GM12864 (cell line): ENCODE data around the gene PCSK6.

Experiments used
- DNase-seq: peaks from one replicate; pipeline ENCODE4 v3.0.0-alpha.2; 2011; ENCODE audit warnings: low read depth
- H3K4me3 ChIP-seq: 2 replicates; pipeline ENCODE4 v1.5.1; 2011; ENCODE audit warnings: mild to moderate bottlenecking, low read depth, low read length, control low read depth
- TF ChIP-seq, protein P1 (sequence below): IDR thresholded peaks from 2 replicates; pipeline ENCODE4 v1.5.1; 2011; ENCODE audit warnings: low read depth, mild to moderate bottlenecking, moderate library complexity, low read length, control low read depth, inconsistent platforms; ENCODE audit errors: missing control alignments

The PCSK6 gene

GRCh38 chr15:101307897-101308603 is 181.5 kb downstream of the PCSK6 start:
- no peak for DNase-seq
- H3K4me3 ChIP-seq: no peak overlapping the region
- TF ChIP-seq, protein P1, sequence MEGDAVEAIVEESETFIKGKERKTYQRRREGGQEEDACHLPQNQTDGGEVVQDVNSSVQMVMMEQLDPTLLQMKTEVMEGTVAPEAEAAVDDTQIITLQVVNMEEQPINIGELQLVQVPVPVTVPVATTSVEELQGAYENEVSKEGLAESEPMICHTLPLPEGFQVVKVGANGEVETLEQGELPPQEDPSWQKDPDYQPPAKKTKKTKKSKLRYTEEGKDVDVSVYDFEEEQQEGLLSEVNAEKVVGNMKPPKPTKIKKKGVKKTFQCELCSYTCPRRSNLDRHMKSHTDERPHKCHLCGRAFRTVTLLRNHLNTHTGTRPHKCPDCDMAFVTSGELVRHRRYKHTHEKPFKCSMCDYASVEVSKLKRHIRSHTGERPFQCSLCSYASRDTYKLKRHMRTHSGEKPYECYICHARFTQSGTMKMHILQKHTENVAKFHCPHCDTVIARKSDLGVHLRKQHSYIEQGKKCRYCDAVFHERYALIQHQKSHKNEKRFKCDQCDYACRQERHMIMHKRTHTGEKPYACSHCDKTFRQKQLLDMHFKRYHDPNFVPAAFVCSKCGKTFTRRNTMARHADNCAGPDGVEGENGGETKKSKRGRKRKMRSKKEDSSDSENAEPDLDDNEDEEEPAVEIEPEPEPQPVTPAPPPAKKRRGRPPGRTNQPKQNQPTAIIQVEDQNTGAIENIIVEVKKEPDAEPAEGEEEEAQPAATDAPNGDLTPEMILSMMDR: no peak

DNA sequence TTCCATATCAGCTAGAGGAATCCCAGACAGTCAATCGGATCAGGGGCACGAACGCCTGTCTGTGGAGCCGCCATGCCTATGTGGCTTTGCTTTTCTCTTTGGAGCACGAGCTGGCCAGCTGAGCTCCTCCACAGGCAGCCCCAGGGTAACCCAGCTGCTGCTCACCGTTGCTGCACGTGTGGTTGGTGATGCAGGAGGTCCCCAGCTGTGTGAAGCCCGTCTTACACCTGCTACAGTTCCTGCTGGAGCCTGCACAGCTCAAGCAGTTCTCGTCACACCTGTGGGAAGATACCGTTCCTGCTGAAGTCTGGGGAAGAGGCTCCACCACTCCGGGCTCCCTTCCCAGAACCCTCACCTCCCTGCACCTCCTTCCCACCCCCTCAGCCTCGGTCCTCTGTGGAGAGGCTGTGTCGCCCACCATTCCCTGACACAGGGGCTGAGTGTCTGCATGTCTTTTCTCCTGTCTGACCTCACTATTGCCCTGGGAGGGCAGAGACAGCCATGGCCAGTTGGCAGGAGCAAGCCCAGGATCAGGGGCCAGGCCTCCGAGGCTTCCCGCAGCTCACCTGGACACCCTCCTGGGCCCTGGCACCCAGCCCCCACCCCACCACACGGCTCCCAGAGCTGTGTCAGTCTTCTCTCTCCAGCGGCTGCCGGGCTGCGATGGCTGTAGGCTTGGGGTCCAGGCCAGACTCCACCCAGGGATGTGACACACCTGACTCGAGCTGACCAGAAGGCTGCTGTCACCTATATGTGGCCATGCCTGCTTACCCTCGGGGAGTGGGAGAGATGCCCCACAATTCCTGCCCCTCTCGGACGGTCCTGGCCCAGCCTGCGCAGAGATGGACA is 182.2 kb downstream of the PCSK6 start:
- no peak overlapping the region for H3K4me3 ChIP-seq
- DNase-seq: no peak
- TF ChIP-seq, protein P1: no peak

- DNase-seq: no peak
- H3K4me3 ChIP-seq: no peak overlapping the region
- TF ChIP-seq, protein P1: no peak
Measured at GRCh38 chr15:101306341-101307047, 183.0 kb downstream of the PCSK6 start.

GRCh38 chr15:101305820-101306255 is 183.7 kb downstream of the PCSK6 start:
- no peak for DNase-seq
- TF ChIP-seq, protein P1: no peak

DNA sequence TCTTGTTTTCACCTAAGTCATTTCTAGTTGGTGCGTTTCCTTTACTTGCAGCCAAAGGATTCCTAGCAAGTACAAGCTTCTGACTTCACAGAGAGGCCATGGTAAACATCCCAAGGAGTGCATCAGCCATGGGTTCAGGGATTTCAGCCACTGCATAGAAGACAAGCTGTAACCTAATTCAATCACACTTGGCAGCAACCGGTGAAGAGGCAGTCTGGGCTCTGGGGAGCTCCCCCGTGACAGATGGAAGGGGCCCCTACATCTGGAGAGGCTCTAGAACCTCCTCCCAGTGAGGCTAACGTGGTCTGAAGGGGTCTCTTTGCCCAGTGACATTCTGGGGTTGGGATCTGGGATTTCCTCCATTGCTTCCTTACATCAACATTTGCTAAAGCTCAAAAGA is 186.1 kb downstream of the PCSK6 start:
- DNase-seq: no peak
- H3K4me3 ChIP-seq: no peak overlapping the region
- TF ChIP-seq, protein P1: no peak

More at GRCh38 chr15:101305820-101306255, 183.7 kb downstream of the PCSK6 start:
- no peak overlapping the region for H3K4me3 ChIP-seq

DNA sequence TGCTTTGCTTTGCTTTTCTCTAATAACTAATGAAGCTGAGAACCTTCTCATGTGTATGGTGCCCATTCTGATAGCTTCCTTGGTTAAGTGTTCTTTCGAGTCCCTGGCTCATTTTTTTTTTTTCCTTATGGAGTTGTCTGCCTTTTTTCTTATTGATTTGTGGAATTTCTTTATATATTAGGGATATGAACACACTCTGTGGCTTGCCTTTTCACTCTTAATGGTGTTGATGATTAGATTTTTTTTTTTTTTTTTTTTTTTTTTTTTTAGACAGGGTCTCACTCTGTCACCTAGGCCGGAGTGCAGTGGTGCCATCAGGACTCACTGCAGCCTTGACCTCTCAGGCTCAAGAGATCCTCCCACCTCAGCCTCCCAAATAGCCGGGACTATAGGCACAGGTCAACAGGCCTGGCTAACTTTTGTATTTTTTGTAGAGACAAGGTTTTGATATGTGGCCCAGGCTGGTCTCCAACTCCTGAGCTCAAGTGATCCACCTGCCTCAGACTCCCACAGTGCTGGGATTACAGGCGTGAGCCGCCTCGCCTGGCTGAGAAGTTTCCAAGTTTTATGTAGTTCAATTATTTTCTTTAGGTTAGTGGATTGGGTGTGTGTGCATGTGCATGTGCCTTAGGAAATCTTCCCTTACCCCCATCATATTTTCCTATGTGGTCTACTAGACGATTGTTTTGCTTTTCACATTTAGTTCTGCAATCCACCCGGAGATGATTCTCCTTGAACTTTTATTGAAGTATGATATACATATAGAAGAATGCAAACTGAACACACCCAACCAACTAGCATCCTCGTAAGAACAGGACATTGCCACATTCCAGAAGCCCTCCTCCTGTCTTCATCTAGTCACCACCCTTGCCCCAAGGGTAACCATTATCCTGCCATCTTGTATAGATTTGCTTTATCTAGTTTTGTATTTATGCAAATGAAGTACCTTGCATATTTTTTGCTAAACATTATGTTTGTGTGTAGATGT is 192.8 kb downstream of the PCSK6 start:
- no peak for DNase-seq
- TF ChIP-seq, protein P1: no peak
- no peak overlapping the region; the same call in 1 of the 2 replicates for H3K4me3 ChIP-seq
